ENCODE measurements around the gene CD99. TPM values are rescaled to one million over a fixed set of nuclear protein-coding genes. Genes with fewer than 3 reads are reported as not detected.
"Not testable (repeated sequence)": the region's sequence is repeated elsewhere in the genome, so short reads cannot be mapped to it uniquely, and the experiment has no call there.

The CD99 gene
- total and polyA plus RNA-seq, 2 of the 13 experiments (the other 11 are each of a cell fraction or from before 2014, with no cell fraction given), result 78.8 to 111 TPM

DNA sequence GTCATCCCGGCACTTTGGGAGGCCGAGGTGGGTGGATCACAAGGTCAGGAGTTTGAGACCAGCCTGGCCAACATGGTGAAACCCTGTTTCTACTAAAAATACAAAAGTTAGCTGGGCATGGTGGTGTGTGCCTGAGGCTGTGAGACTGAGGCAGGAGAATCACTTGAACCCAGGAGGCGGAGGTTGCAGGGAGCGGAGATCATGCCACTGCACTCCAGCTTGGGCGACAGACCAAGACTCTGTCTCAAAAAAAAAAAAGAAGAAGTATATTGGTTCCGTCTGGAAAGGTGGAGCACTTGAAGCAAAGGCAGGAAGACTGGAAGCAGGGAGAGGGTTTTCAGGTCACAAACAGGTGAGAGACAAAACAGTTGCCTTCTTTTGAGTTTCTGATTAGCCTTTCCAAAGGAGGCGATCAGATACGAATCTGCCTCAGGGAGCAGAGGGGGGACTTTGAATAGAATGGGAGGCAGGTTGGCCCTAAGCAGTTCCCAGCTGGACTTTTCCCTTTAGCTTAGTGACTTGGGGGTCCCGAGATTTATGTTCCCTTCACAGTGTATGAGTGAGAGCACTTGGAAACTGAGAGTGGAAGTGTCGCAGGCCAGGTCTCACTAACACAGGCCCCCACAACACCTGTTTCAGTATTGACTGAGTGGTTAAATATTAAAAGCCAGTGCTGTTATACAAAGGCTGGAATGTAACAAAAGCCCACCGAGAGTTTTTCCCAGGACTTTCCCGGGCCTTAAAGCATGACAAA, 89.6 kb downstream of the CD99 start (continued):
- peak; percentile 63 for TF ChIP-seq POLR2G (IDR thresholded peaks at IDR 0.05; ENCODE audit: low read depth, low read length)
- TF ChIP-seq, protein P1, sequence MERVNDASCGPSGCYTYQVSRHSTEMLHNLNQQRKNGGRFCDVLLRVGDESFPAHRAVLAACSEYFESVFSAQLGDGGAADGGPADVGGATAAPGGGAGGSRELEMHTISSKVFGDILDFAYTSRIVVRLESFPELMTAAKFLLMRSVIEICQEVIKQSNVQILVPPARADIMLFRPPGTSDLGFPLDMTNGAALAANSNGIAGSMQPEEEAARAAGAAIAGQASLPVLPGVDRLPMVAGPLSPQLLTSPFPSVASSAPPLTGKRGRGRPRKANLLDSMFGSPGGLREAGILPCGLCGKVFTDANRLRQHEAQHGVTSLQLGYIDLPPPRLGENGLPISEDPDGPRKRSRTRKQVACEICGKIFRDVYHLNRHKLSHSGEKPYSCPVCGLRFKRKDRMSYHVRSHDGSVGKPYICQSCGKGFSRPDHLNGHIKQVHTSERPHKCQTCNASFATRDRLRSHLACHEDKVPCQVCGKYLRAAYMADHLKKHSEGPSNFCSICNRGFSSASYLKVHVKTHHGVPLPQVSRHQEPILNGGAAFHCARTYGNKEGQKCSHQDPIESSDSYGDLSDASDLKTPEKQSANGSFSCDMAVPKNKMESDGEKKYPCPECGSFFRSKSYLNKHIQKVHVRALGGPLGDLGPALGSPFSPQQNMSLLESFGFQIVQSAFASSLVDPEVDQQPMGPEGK (CRISPR knock-in tag; IDR thresholded peaks at IDR 0.05), result peak; percentile 75
- TF ChIP-seq SOX13, FOXP1 (IDR thresholded peaks at IDR 0.05): not testable (repeated sequence)
- peak in 1 of 2 experiments; percentile 74; a peak in 2 of 4 replicates for TF ChIP-seq SOX13 (CRISPR knock-in tag; conservative IDR thresholded peaks at IDR 0.05 in 1 of 2, IDR thresholded peaks at IDR 0.05 in 1 of 2)
- peak; percentile 33; the same call in 1 of the 2 replicates for TF ChIP-seq ZBTB20 (CRISPR knock-in tag; IDR thresholded peaks at IDR 0.05; ENCODE audit: borderline replicate concordance, low read depth)
- TF ChIP-seq, protein P2, sequence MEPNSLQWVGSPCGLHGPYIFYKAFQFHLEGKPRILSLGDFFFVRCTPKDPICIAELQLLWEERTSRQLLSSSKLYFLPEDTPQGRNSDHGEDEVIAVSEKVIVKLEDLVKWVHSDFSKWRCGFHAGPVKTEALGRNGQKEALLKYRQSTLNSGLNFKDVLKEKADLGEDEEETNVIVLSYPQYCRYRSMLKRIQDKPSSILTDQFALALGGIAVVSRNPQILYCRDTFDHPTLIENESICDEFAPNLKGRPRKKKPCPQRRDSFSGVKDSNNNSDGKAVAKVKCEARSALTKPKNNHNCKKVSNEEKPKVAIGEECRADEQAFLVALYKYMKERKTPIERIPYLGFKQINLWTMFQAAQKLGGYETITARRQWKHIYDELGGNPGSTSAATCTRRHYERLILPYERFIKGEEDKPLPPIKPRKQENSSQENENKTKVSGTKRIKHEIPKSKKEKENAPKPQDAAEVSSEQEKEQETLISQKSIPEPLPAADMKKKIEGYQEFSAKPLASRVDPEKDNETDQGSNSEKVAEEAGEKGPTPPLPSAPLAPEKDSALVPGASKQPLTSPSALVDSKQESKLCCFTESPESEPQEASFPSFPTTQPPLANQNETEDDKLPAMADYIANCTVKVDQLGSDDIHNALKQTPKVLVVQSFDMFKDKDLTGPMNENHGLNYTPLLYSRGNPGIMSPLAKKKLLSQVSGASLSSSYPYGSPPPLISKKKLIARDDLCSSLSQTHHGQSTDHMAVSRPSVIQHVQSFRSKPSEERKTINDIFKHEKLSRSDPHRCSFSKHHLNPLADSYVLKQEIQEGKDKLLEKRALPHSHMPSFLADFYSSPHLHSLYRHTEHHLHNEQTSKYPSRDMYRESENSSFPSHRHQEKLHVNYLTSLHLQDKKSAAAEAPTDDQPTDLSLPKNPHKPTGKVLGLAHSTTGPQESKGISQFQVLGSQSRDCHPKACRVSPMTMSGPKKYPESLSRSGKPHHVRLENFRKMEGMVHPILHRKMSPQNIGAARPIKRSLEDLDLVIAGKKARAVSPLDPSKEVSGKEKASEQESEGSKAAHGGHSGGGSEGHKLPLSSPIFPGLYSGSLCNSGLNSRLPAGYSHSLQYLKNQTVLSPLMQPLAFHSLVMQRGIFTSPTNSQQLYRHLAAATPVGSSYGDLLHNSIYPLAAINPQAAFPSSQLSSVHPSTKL (CRISPR knock-in tag; IDR thresholded peaks at IDR 0.05), result peak; percentile 43
- peak; percentile 33; the same call in 1 of the 2 replicates for TF ChIP-seq FOXP1 (CRISPR knock-in tag; IDR thresholded peaks at IDR 0.05)

Measured in HepG2 (cell line).